CD4-positive, alpha-beta T cell treated with Interferon gamma for 1 hour (primary cell): ENCODE results near the gene CPOX.
A peak's percentile ranks its signal among the peaks of the same experiment; 100 is the strongest.
"Not testable (repeated sequence)": the region's sequence is repeated elsewhere in the genome, so short reads cannot be mapped to it uniquely, and the experiment has no call there.

Experiments
- DNase-seq: peaks from one replicate; pipeline ENCODE4 v3.0.0-alpha.2; 2020

Gene CPOX

GRCh38 chr3:98560911-98561310, 32.5 kb downstream of the CPOX start:
- DNase-seq: no peak

- not testable (repeated sequence) for DNase-seq
Measured at GRCh38 chr3:98559769-98560168, 33.6 kb downstream of the CPOX start.

DNA sequence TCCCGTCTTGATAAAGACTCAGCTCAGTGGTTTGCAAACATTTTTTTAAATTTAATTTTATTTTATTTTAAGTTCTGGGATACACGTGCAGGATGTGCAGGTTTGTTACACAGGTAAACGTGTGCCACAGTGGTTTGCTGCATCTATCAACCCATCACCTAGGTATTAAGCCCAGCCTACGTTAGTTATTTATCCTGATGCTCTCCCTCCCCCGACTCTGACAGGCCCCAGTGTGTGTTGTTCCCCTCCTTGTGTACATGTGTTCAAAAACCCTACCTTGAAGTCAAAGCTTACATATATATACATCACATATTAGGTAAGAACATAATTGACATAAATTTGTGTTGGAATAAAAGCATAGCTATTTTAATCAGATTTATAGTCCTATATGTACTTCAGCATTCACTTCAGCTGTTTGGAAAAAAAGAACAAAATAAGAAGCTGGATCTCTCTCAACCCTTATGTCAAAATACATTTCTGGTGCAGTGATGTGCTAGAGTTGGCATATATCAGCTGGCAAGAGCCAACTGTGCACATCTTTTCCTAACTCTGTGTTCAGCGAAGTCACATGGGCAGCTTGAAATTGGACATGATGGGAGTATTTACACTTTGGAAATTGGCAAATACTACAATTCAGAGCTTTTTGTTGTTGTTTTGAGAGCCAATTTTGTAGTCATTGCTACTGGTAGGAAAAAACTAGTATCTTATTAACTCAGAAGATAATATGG, 35.1 kb downstream of the CPOX start:
- DNase-seq: no peak

- DNase-seq: no peak
Measured at GRCh38 chr3:98557324-98558010, 35.9 kb downstream of the CPOX start.

- DNase-seq: peak; percentile 15
Measured at GRCh38 chr3:98556164-98557130, 37.0 kb downstream of the CPOX start.

DNA sequence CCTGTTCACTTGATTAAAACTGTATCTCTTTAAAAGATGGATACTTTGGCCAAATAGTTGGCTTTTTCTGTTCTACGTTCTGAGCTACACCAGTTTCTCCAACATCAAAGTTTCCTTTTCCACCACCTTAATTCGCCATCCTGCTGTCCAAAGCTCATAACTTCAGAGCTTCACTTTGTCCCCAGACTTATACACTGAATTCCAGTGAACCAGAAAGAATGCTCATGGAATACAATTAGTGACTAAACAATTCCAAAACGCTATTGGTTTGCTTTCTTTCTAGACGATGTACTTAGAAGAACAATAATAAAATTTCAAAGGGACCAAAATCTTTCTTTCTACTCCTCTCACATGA, 38.4 kb downstream of the CPOX start:
- no peak for DNase-seq

GRCh38 chr3:98554580-98554979, 38.8 kb downstream of the CPOX start:
- DNase-seq: no peak

GRCh38 chr3:98553753-98554152, 39.7 kb downstream of the CPOX start:
- no peak for DNase-seq

DNA sequence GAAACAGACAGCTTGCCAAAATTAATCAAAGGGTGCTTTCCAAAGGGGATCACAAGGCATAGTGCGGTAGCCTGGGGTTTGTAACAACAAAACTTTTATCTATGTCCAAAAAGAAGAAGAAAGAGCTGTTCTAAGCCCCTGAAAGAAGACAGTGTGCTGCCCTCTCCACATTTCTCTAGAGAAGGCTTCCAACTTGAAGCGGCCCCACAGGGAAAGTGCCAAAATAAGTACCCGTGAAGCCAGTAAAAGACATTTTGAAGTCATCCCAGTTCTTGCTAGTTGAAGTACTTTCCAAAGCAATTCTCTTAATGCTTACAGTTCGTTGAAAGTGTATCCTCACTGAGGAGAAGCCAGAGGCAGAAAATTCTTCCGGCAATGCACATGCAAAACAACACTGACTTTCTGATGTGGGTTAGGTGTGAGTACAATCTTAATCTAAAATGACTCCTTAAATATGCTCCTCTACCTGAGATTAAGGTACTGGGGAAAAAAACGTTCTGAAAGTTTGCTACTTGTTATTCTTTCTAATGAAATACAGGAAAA, 40.3 kb downstream of the CPOX start:
- DNase-seq: no peak

GRCh38 chr3:98552232-98553020, 41.0 kb downstream of the CPOX start:
- DNase-seq: no peak

DNA sequence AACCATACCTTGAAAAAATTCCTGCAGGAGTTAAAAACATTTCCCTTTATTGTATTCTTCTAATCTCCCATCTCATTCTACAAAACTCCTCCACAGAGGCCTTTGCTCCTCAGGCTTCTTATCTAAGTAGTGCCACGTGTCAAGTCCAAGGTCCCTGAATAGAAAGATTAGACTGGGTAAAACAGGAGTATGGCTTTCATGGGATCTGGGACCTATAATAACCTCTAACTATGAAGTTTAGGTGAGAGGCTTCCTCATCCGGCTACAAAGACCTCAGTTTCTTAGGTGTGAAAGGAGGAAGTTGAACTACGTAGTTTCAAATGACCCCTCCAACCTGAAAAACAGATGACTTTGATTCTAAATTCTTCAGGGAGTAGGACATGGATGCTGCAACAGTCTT, 41.7 kb downstream of the CPOX start:
- DNase-seq: no peak

DNA sequence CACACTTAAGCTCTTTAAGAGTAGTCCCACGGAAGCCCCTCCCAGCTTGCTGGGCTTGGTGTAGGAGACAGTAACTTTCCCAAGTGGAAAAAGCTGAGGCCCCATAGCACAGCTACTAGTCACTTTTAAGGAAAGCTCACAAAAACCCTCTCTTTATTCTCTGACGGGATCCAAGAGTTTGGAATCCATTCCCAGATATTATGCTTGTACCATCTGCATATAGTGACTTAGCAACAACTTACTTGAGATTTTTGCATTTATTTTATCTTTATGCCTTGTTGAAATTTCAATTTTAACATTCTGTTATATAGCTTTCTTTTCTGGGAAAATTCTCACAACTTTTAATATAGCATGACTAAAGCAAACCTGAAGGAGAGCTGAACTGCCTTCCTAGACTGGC, 42.2 kb downstream of the CPOX start:
- DNase-seq: no peak

- DNase-seq: no peak
Measured at GRCh38 chr3:98550833-98551232, 42.6 kb downstream of the CPOX start.

DNA sequence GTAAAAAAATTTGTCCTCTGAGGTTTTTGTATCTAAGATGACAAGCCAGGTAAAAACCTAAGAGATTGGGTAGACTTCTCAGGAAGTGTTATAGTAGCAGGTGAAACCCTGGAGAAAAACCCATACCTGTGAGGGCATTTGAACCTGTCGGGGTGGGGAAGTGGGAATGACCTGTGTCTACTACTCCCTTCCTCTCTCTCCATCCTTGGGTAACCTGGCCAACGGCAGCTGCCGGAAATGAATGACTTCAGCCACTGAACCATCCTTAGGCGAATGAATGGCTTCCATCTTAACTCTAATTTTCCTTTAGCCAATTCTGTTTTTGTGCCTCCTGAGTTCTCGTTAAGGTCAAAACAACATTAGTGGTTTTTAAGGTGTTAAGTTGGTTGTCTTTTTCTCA, 44.9 kb downstream of the CPOX start:
- no peak for DNase-seq

- DNase-seq: no peak
Measured at GRCh38 chr3:98545940-98546339, 47.5 kb downstream of the CPOX start.

DNA sequence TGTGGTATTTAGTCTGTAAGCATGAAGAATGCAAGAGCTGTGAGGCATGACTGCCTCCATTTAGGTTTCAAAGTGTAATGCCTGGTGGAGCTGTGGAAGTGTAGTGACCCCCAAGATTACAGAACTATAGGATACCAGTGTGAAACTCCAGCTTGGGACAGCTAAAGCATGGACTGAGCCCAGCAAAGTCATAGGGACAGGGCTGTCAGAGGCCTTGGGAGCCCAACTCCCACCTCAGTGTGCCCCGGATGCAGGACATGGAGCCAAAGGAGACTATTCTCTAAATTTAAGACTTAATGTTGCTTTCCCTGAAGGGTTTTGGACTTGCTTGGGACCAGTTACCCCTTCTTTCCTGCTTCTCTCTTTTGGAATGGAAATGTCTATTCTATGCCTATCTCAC, 50.8 kb downstream of the CPOX start:
- DNase-seq: no peak

- DNase-seq: no peak
Measured at GRCh38 chr3:98541695-98542094, 51.7 kb downstream of the CPOX start.

DNA sequence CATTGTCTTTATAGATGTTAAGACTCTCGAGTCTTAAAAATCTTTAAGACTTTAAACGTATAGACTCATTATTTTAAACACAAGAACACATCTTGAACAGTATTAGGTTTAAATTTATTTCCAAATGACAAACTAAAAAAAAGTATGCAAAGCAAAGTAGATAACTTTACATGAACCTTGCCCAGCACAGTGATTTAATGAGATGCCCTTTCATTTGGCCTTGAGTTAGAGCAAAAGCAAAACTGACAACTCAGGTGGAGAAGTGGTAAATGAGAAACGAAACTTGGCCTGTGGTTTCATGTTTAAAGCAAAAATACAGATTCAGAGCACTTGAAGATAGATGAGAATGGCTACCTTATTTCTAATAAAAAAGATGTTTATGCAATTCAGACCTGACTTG, 53.1 kb downstream of the CPOX start:
- DNase-seq: no peak

DNA sequence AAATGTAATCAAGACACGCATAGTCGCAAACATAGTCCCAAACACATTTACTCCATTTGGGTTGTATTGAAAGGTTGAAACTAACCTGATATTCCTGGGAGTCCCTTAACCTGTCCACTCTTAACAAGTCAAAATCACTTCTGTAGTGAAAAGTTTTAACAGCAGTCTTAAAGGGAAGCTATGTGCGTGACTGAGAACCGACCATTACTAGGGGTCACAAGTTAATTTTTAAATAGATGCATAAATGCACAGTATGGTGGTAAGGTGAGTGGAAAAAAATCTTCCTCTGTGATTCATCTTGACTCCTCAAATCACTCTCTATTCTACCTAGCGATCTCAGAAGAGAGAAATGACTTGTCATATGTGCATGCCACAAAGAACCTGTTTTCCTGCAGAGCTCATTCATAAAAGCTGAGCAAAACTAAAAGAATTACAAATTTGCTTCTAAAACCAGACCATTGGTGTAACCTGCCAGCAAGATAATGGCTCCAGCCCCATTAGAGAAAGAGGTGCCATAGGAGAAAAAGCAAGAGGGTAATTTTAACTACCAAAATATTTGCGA, 56.9 kb downstream of the CPOX start:
- no peak for DNase-seq

GRCh38 chr3:98534734-98535133, 58.7 kb downstream of the CPOX start:
- no peak for DNase-seq

- DNase-seq: no peak
Measured at GRCh38 chr3:98534168-98534567, 59.2 kb downstream of the CPOX start.
